Thyroid gland (tissue), 4 donors: Measurements from ENCODE around the gene COPB1. TPM values are rescaled to one million over a fixed set of nuclear protein-coding genes. Genes with fewer than 3 reads are reported as not detected.

Experiments
- DNase-seq, 2 donors: peaks; one replicate each; pipeline ENCODE4 v3.0.0-alpha.2; 2019
- H3K27ac ChIP-seq, 3 donors: fragments of 200-600 bp; sonication (generic); 1 replicate in 2 of 3; 2 replicates in 1 of 3; pipeline ENCODE4 v1.5.1; 2016 to 2019; ENCODE audit warnings: mild to moderate bottlenecking in 1 of 3, moderate library complexity in 1 of 3
- H3K27me3 ChIP-seq: fragments of 200-600 bp; sonication (generic); one replicate; pipeline ENCODE4 v1.5.1; 2019
- H3K36me3 ChIP-seq, 2 donors: fragments of 200-600 bp; sonication (generic); one replicate each; pipeline ENCODE4 v1.5.1; 2016 to 2019
- H3K4me1 ChIP-seq, 2 donors: fragments of 200-600 bp; sonication (generic); one replicate each; pipeline ENCODE4 v1.5.1; 2017 to 2019
- H3K4me3 ChIP-seq, 3 donors: fragments of 200-600 bp; sonication (generic); replicated peaks in 1 of 3; 1 replicate in 2 of 3; 2 replicates in 1 of 3; pipeline ENCODE4 v1.5.1; 2016; ENCODE audit warnings: mild to moderate bottlenecking in 1 of 3
- H3K9me3 ChIP-seq: fragments of 200-600 bp; sonication (generic); one replicate; pipeline ENCODE4 v1.5.1; 2017
- POLR2A ChIP-seq, 2 donors: fragments of 450-650 bp; IDR thresholded peaks; one replicate each; pipeline ENCODE4 v1.6.1; 2017; ENCODE audit warnings: antibody characterized with exemption in 2 of 2, mild to moderate bottlenecking in 2 of 2, moderate library complexity in 1 of 2
- WGBS, 2 donors: methylation state at CpG; one replicate each; pipeline ENCODE4 v1.1.5; 2017; 5-methylcytosine and 5-hydroxymethylcytosine counted together
- intact Hi-C: fragments of 100-400 bp; cut with DNase I; formaldehyde crosslinking; loops from one replicate; pipeline ENCODE4 v1.15.1; 2023
- total RNA-seq, 4 donors: library from RNA; depleted of rRNA; stranded (reverse); fragments of >200 nt; gene quantifications; one replicate each; pipeline ENCODE4 v1.2.3, GENCODE V29; 2016
- TF ChIP-seq, protein P1 (sequence below), 6 experiments: fragments of 200-600 bp in 3 of 6; fragments of 450-650 bp in 3 of 6; sonication (generic) in 3 of 6; IDR thresholded peaks; one replicate each; pipeline ENCODE4 v1.5.1; 2016 to 2019; ENCODE audit warnings: antibody characterized with exemption in 6 of 6, mild to moderate bottlenecking in 2 of 6, inconsistent platforms in 1 of 6, moderate library complexity in 1 of 6

COPB1 gene
- total RNA-seq, 4 donors from 2014 or later, result 124 to 189 (median 164) TPM

DNA sequence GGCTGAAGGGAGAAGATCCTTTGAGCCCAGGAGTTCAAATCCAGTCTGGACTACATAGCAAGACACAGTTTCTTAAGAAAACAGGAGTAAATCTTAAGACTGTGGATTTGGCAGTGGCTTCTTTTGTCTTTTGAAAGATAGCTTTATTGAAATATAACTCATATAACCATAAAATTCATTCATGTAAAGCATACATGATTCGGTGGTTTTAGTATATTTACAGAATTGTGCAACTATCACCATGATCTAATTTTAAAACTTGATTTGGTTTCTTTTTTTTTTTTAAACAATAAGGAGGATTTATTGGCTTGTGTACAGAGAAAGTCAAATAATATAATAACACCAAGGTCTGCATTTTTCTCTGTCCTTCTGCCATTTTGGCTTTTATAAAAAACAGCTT lies 43.6 kb upstream of the COPB1 start:
- no peaks in the 10 kb centered on the region for H3K36me3 ChIP-seq
- H3K27me3 ChIP-seq, result no peaks in the 10 kb centered on the region
- 91 to 97% methylated on average over 1 of the region's 1 CpG for WGBS, 2 donors
- no peaks in the 10 kb centered on the region for H3K4me1 ChIP-seq
- H3K4me3 ChIP-seq, result no peak overlapping the region
- no peak overlapping the region for H3K27ac ChIP-seq
- no peak for TF ChIP-seq POLR2A (IDR thresholded peaks at IDR 0.05)
- TF ChIP-seq, protein P1, sequence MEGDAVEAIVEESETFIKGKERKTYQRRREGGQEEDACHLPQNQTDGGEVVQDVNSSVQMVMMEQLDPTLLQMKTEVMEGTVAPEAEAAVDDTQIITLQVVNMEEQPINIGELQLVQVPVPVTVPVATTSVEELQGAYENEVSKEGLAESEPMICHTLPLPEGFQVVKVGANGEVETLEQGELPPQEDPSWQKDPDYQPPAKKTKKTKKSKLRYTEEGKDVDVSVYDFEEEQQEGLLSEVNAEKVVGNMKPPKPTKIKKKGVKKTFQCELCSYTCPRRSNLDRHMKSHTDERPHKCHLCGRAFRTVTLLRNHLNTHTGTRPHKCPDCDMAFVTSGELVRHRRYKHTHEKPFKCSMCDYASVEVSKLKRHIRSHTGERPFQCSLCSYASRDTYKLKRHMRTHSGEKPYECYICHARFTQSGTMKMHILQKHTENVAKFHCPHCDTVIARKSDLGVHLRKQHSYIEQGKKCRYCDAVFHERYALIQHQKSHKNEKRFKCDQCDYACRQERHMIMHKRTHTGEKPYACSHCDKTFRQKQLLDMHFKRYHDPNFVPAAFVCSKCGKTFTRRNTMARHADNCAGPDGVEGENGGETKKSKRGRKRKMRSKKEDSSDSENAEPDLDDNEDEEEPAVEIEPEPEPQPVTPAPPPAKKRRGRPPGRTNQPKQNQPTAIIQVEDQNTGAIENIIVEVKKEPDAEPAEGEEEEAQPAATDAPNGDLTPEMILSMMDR (IDR thresholded peaks at IDR 0.05), result no peak
- intact Hi-C loops, result no loop called here
- H3K9me3 ChIP-seq, result no peaks in the 10 kb centered on the region
- DNase-seq, result no peak

GRCh38 chr11:14542324-14542723 lies 42.7 kb upstream of the COPB1 start:
- Histone ChIP-seq H3K27me3 (no peaks in the 10 kb centered on the region), H3K27ac (no peak overlapping the region), H3K4me1 (no peaks in the 10 kb centered on the region), H3K4me3 (no peak overlapping the region), H3K36me3 (no peaks in the 10 kb centered on the region), H3K9me3 (no peaks in the 10 kb centered on the region)
- intact Hi-C loops, result no loop called here
- TF ChIP-seq, protein P1 (IDR thresholded peaks at IDR 0.05), result no peak
- no peak for TF ChIP-seq POLR2A (IDR thresholded peaks at IDR 0.05)
- DNase-seq, result no peak

DNA sequence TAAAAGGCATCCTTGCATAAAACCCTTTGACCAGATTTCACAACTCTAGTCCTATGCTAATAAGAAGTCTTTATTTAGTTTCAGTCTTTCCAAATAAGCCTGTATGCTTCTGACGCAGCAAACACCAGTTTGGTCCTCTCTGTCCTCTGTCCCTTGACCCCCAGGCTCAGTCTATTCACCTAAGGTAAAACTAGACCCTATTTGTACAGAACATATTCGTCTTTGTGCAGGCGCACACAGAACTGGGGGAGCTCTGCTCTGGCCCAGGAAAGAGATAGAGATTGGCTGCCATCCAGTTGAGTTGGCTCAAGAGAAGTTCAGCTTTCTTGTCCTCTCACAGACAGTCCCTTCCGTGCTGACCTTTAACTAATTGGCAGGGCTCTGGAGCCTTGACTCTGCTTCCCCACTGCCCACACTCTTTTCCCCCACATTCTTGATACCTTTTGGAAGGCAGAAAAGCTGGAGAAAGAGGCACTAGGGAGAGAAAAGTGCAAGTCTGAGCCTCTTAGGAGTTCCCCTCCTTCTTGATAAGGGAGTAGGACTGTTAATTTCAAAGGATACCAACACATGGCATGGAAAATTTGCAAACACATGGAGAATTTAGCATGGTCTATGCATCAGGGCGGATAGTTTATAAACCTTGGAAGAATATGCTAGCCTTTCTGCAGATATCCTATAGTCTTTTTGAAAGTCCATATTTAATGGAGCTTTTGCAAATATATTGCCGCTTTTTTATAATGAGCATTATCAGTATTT lies 41.8 kb upstream of the COPB1 start:
- Histone ChIP-seq H3K4me1 (no peaks in the 10 kb centered on the region), H3K36me3 (no peaks in the 10 kb centered on the region), H3K9me3 (no peaks in the 10 kb centered on the region), H3K27ac (no peak overlapping the region), H3K4me3 (no peak overlapping the region), H3K27me3 (no peaks in the 10 kb centered on the region)
- no peak for DNase-seq
- WGBS, 2 donors, result 62% methylated on average over 6 of the region's 6 CpGs
- intact Hi-C loops, result no loop called here
- TF ChIP-seq, protein P1 (IDR thresholded peaks at IDR 0.05), result no peak
- TF ChIP-seq POLR2A (IDR thresholded peaks at IDR 0.05), result no peak

DNA sequence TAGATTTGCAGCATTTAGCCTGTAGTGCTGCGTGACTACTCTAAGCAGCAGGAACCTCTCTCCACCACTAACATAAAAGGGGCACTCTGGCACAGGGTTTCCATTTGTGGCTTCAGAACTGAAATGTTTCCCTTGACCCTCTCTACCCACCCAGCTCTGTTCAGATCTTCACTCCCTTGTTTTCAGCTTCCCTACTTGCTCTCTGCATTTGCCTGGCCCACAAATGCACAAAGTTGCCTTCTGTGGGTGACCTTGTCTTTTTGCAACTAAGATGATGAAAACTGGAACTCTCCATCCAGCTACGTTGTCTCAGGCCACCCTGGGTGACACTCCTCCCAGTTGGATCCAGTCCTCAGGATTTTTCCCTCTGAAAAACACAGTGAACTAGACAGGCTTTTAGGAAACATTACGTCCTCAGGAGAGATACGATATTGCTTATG lies 40.4 kb upstream of the COPB1 start:
- intact Hi-C loops, result no loop called here
- TF ChIP-seq POLR2A (IDR thresholded peaks at IDR 0.05), result no peak
- TF ChIP-seq, protein P1 (IDR thresholded peaks at IDR 0.05), result no peak

DNA sequence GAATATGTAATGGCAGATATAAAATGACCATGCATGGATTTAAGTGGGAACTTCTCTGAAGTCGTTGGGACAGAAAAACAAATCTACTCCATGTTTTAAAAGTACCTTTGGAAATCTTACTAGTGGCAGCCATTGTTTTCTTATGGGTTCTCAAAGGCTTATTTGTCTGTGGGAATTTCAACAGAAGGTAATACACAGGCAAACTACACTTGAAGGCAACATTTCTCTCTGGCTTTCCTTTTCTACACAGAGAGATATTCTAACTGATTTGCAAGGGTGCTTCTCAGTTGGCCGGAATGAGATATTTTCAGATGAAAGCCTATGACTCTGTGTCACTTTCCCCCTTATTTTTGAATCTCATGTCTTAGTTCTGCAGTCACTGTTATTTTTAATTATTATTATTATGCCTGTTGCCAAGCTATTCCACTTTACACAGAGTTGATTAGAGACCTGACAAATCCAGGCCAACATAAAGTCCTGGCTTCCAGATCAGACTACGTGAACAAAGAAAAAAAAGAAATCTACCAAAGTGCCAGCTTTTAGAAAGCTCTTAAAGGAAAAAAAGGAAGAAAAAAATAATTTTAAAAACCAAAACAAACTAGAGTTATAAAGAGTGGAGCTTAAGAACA lies 39.4 kb upstream of the COPB1 start:
- TF ChIP-seq POLR2A (IDR thresholded peaks at IDR 0.05), result no peak
- 66 to 67% methylated on average over 3 of the region's 3 CpGs for WGBS, 2 donors
- H3K9me3 ChIP-seq, result no peaks in the 10 kb centered on the region
- no peaks in the 10 kb centered on the region for H3K27me3 ChIP-seq
- no peaks in the 10 kb centered on the region for H3K36me3 ChIP-seq
- intact Hi-C loops, result no loop called here
- H3K4me1 ChIP-seq, result no peaks in the 10 kb centered on the region
- DNase-seq, result no peak
- H3K27ac ChIP-seq, result no peak overlapping the region
- H3K4me3 ChIP-seq, result no peak overlapping the region

More for the DNA sequence above, 40.4 kb upstream of the COPB1 start:
- Histone ChIP-seq H3K36me3 (no peaks in the 10 kb centered on the region), H3K27me3 (no peaks in the 10 kb centered on the region), H3K4me3 (no peak overlapping the region), H3K4me1 (no peaks in the 10 kb centered on the region), H3K9me3 (no peaks in the 10 kb centered on the region), H3K27ac (no peak overlapping the region)
- DNase-seq, result no peak
- WGBS, 2 donors, result 64 to 67% methylated on average over 4 of the region's 4 CpGs
